Measurements from ENCODE around the gene PMEL. TPM values are rescaled to one million over a fixed set of nuclear protein-coding genes. Genes with fewer than 3 reads are reported as not detected.

Gene PMEL
- total and polyA plus RNA-seq, 9 of the 15 experiments (the other 6 are each of a cell fraction or from before 2014, with no cell fraction given), result 0.36 to 2.0 (median 0.98) TPM

- TF ChIP-seq ZNF609 (CRISPR knock-in tag; IDR thresholded peaks at IDR 0.05; ENCODE audit: borderline replicate concordance), result peak; percentile 41; the same call in 1 of the 2 replicates
- TF ChIP-seq HEY1 (CRISPR knock-in tag; IDR thresholded peaks at IDR 0.05; ENCODE audit: borderline replicate concordance), result no peak
- no peak for TF ChIP-seq CBX5 (IDR thresholded peaks at IDR 0.05; ENCODE audit: borderline replicate concordance, low read depth)
- TF ChIP-seq HOMEZ (CRISPR knock-in tag; IDR thresholded peaks at IDR 0.05), result no peak
- no peak for TF ChIP-seq ZNF57 (CRISPR knock-in tag; IDR thresholded peaks at IDR 0.05)
- TF ChIP-seq ID3 (CRISPR knock-in tag; IDR thresholded peaks at IDR 0.05), result no peak
- TF ChIP-seq ID3 (tag; IDR thresholded peaks at IDR 0.05), result no peak
- TF ChIP-seq EHMT2 (IDR thresholded peaks at IDR 0.05), result no peak
- TF ChIP-seq CTCF (IDR thresholded peaks at IDR 0.05 in 2 of 3, conservative IDR thresholded peaks at IDR 0.05 in 1 of 3; ENCODE audit: insufficient read depth in 2 of 3, low read depth in 1 of 3, low read length in 3 of 3), result no peak
- TF ChIP-seq MXD1 (CRISPR knock-in tag; IDR thresholded peaks at IDR 0.05; ENCODE audit: borderline replicate concordance, poor library complexity, severe bottlenecking), result no peak
- no peak for TF ChIP-seq HNRNPH1 (optimal IDR thresholded peaks at IDR 0.05; ENCODE audit: low read depth, low read length)
- no peak for TF ChIP-seq SMAD2 (IDR thresholded peaks at IDR 0.05; ENCODE audit: low read depth, low read length)
- no peak for TF ChIP-seq GABPA (tag; conservative IDR thresholded peaks at IDR 0.05; ENCODE audit: low read depth)
- TF ChIP-seq NRF1 (conservative IDR thresholded peaks at IDR 0.05 in 1 of 2, IDR thresholded peaks at IDR 0.05 in 1 of 2), result peak; percentile 68 to 73
- TF ChIP-seq CREB5 (CRISPR knock-in tag; IDR thresholded peaks at IDR 0.05), result no peak
Measured at GRCh38 chr12:55927588-55928502, 38.0 kb downstream of the PMEL start, which contains the start of gene PYM1 (continued).
